Stimulated activated CD8-positive, alpha-beta memory T cell treated with anti-CD3 and anti-CD28 coated beads, Interleukin-7, amount 100 ng/mL, for 24 hours (primary cell): ENCODE results near the gene LGR6.
"Not testable (repeated sequence)": the region's sequence is repeated elsewhere in the genome, so short reads cannot be mapped to it uniquely, and the experiment has no call there.

Experiments used
- DNase-seq: peaks from one replicate; pipeline ENCODE4 v3.0.0-alpha.2; 2020; ENCODE audit warnings: low read depth

LGR6 gene, protein sequence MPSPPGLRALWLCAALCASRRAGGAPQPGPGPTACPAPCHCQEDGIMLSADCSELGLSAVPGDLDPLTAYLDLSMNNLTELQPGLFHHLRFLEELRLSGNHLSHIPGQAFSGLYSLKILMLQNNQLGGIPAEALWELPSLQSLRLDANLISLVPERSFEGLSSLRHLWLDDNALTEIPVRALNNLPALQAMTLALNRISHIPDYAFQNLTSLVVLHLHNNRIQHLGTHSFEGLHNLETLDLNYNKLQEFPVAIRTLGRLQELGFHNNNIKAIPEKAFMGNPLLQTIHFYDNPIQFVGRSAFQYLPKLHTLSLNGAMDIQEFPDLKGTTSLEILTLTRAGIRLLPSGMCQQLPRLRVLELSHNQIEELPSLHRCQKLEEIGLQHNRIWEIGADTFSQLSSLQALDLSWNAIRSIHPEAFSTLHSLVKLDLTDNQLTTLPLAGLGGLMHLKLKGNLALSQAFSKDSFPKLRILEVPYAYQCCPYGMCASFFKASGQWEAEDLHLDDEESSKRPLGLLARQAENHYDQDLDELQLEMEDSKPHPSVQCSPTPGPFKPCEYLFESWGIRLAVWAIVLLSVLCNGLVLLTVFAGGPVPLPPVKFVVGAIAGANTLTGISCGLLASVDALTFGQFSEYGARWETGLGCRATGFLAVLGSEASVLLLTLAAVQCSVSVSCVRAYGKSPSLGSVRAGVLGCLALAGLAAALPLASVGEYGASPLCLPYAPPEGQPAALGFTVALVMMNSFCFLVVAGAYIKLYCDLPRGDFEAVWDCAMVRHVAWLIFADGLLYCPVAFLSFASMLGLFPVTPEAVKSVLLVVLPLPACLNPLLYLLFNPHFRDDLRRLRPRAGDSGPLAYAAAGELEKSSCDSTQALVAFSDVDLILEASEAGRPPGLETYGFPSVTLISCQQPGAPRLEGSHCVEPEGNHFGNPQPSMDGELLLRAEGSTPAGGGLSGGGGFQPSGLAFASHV

DNA sequence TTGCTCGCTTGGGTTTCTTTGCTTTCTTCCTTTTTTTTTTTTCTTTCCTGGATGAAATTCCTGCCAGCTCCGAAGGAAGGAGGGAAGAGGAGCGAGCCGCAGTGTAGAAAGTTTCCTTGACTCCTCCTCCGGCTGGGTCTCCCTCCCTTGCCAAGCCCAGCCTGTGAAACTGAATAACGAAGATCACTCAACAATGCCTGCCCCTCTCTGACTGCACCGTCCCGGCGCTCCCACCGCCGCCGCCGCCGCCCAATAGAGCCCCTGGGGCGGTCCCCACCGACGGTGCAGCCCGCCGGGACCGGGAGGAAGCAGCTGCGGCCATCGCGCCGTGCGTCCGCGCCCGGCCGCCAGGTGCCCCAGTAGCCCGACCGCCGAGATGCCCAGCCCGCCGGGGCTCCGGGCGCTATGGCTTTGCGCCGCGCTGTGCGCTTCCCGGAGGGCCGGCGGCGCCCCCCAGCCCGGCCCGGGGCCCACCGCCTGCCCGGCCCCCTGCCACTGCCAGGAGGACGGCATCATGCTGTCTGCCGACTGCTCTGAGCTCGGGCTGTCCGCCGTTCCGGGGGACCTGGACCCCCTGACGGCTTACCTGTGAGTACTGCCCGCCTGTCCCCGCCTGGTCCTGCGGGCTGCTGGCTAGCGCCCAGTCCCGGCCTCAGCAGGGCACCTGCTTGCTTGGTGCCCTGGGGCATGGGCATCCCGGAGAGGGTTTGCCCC, at the start of gene LGR6:
Gene LGR6, plus strand, starts transcription at position 186 of the 714 bp plus-strand sequence. Its CDS starts 191 bp downstream, at position 377.
- no peak for DNase-seq

DNA sequence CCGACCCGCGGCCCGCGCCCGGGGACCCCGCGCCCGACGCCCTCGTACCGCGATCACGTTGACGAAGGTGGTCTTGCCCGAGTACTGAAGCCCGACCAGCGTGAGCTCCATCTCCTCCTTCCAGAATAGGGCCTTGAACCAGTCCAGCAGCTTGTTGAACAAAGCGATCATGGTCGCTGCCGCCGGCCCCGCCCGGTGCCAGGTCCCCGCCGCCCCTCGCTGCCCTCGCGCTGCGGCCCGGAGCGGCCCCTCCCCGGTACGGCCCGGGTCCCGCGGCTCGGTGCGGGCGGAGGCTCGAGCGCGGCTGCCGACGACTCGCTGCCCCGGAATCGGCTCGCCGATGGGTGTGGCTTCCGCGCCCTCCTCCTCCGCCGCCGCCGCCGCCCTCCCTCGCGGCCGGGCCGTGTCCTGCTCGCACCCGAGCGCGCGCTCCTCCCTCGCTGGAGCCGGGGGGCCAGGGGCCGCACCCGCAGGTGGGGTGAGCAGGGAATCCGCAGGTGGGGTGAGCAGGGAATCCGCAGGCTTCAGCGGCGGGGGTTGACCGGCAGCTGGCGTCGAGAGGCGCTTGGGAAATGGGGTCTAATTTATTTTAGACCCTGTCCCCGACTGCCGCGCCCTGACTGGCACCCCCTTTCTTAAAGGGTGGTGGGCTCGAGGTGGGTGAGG, 49.1 kb upstream of the LGR6 start, which contains the start of gene ARL8A:
Gene ARL8A, minus strand, starts transcription at position 336 of the 666 bp plus-strand sequence. Its CDS starts 165 bp downstream, at position 171.
- DNase-seq, result no peak

DNA sequence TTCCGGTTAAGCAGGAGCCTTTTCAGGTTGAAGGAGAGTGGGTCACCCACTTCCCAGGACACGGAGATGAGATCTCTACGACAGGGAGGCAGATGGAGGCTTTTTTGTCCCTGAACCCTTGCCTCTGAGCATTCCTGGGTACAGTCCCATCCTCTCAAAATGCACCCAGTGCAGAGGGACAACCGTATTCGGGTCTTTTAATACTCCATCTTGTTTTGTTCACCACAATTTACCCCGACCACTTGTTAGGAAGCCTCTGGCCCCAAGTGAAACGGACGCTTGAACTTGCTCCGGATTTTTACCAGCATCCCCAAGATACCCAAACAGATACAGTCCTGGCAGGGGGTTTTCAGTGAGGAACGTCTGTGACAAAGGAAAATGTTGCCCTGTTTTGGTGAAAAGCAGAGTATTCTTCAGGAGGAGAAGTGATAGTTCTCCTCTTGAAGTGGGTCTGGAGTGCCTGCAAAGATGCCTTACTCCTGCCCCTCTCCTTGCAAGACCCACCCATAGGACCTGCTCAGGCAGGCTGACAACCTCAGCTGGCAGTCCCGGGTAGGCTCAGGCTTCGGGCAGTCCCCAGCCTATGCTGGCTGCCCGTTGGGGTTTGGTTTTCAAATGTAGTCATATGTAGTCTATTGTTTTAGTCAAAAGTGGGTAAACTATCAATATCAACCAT, 48.4 kb upstream of the LGR6 start:
- no peak for DNase-seq

DNA sequence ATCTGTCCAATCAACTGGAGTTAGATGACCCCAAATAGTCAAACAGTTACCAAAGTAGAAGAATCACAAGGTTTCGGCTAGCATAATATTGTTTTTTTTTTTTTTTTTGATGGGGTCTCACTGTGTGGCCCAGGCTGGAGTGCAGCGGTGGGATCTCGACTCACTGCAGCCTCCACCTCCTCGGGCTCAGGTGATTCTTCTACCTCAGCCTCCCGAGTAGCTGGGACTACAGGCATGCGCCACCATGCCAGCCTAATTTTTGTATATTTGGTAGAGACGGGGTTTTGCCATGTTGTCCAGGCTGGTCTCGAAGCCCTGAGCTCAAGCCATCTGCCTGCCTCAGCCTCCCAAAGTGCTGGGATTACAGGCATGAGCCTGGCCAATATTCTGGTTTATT, 47.9 kb upstream of the LGR6 start:
- not testable (repeated sequence) for DNase-seq

DNA sequence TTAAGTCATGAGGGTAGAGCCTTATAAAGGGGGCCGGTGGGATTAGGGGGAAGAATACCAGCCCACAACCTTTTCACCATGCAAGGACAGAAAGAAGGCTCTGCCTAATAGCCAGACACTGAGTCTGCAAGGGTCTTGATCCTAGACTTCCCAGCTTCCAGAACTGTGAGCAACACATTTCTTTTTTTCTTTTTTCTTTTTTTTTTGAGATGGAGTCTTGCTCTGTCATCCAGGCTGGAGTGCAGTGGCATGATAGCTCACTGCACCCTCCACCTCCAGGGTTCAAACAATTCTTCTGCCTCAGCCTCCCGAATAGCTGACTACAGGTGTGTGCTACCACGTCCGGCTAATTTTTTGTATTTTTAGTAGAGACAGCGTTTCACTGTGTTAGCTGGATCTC, 47.3 kb upstream of the LGR6 start:
- DNase-seq, result no peak

DNA sequence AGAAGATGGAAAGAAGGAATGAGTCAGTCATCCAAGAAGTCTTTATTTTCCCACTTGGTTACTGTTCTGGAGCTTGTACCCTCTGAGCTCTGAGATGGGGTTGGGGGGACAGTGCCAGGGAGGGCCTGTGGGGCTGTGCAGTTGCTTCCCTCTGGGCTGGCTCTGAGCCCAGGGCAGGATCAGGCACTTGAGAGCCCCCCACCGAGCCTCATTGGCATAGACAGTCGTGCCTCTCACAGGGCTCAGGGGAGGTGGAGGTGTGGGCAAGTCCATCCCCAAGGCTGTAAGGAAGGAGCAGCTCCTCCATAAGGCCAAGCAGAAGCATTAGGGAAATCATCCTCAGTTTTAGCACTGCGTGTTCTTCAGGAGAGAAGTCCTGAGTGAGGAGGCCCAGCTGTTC, 46.6 kb upstream of the LGR6 start:
- no peak for DNase-seq

DNA sequence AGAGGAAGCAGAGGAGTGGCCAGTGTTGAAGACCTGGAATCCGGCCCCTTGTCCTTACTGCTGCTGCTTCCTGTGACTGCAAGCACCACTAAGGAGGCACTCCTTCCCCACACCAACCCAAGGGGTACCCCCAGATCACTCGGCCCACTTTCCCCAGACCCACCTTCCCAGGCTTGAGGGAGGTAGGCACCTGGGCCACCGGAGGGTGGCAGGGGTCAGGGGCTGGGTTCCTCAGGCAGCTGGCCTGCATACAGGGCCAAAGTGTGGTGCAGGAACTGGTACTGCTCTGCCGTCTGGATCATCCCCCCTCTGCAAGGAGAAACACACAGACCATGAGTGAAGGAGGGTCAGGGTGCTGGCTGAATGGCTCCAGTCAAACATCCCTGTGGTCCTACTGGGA, 45.2 kb upstream of the LGR6 start:
- no peak for DNase-seq

DNA sequence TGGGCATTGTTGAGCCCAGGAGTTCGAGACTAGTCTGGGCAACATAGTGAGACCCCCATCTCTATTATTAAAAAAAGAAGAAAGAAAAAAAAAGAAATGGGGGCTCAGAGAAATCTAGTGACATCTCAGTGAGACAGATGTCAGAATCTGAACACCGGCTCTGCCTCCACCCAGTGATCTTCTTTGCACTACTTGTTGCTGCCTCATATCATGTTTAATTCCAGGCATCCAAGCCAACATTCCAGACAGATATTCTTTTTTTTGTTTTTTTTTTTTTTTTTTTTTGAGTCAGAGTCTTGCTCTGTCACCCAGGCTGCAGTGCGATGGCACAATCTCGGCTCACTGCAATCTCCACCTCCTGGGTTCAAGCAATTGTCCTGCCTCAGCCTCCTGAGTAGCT, 44.0 kb upstream of the LGR6 start:
- DNase-seq, result no peak

DNA sequence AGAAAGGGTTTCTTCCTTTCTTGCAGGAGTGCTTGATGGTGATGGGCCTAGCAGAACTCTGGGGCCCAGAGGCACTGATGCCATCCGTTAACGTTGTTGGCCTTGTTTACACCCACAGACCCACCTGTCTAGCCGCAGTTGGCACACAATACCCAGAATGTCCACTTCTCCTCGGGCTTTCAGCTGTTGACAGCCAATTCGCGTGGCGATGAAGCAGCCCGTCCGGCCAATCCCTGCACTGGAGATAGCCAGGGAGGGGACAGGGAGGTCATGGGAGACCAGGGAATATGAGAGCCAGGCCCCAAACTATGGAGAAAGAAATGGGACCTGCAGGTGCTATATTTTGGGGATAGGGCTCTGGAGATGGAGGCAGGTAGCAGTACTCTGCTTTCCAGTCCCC, 43.4 kb upstream of the LGR6 start:
- no peak for DNase-seq

DNA sequence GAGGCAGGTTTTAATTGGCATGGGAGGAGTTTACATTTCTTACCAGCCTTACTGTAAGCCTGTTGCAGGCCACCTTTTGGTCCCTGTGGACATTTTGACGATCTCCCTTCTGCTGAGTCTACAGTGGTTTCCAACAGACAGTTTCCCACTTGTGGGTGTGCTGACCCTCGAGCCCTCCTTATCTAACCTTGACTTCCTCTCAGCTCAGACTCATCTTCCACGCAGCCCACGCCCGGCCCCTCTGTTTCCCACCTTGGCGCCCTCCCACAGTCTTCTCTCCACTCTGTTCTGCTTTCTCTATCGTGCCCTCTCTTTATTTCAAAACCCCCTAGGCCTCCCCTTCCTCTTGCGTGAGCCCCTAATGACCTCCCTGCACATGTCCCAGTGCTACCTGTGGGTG, 43.0 kb upstream of the LGR6 start:
- DNase-seq, result no peak

DNA sequence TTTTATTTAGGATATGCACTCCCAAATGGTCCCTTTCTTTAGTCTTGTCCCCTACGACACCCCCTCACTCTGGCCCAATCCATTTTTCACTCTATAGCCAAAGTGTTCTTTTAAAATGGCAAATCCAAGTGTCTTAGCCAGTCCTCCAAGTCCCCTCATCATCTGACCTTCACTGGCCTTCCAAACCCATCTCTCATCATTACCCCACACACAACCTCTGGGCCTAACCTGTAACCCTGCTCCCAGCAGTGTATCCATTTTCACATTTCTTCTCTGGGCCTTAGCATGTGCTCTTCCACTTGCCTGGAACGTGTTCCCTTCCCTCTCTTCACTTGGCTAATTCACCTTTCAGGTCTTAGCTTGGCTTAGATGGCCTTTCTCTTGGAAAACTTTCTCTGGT, 42.6 kb upstream of the LGR6 start:
- no peak for DNase-seq

DNA sequence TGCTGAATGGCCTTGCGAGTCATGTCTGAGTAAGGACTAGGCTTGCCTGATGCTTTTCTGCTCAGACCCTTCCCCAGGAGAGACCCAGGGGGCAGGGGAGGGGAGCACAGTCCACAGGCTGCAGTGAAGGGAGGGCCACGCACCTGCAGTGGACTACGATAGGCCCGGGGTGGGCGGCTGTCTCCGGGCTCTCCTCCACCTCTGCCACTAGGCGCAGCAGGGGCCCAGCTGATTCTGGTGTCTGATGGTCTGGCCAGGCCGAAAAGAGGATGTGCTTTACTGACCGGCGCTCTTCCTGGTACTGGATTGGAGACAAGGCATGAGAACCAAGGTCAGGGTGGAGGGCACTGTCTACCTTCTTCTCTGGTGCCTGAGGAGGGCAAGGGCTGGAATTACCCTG, 41.2 kb upstream of the LGR6 start:
- no peak for DNase-seq

DNA sequence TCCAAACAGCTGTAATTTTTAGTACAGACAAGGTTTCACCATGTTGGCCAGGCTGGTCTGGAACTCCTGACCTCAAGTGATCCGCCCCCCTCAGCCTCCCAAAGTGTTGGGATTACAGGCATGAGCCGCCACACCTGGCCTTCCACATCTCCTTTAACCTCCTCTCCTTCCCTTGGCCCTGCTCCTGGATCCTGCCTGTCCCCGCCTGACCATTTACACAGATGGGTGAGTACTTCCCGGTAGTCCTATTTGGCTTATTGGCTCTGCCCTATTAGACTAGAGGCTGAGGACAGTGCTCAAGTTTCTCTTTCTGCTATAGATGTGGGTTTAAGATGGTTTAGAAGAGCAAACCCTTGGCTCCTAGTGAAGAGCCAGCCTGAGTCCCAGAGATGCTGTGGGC, 40.3 kb upstream of the LGR6 start:
- no peak for DNase-seq

DNA sequence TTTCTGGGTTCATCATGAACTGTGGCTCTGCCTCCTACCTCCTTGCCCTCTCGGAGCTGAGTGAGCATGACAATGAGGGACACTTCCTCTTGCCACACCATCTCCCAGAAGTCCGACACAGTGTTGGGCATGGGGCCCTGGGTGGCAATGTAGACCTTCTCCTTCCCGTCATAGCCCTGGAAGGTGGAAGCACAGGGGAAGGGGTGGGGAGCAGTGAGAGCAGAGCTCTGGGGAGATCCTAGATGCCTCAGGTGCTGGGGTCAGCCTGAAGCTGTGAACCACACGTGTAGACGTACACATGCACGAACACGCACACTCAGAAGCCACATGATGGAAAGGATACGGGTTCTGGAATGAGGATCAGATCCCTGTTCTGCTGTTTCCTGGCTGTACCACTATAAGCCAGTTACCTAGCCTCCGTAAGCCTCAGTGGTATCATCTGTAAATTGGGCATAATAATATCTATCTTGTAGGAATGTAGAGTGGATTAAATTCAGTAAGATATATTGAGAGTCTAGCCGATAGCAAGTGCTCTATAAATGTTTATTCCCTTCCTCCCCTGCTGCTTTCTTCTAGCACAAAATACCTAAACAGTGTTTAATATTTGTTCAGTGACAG, 39.3 kb upstream of the LGR6 start:
- no peak for DNase-seq

DNA sequence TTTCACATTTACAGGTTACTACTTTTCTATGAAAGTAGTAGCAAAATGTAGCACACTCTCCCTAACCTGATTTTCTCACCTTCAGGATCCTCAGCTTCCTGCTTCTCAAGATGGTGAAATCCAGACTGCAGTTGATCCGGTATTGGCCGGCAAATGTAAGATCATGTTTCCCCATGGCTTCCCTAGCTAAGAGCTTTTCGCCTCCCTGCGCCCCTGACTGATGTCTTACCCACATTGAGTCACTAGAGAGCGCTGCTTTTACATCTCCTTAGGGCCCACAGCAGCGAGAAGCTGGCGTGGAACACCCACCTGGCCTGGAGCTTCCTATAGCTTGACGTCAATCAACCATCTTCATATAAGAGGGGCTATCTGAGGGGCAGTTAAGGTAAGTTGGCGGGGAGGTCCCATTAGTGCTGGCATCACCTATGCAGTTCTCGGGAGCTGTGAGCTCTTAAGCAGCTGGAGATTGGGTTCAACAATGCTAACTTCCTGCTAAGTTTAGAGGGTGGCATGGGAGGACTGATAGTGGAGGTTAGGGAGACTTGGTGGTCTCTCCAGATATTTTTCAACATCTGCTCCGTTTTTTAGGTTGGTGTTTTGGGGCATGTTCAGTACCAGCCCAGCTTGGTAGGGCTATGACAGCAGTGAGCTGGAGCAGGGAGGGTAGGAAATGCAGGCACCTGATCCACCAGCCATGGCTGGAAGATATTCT, 38.7 kb upstream of the LGR6 start:
- no peak for DNase-seq

DNA sequence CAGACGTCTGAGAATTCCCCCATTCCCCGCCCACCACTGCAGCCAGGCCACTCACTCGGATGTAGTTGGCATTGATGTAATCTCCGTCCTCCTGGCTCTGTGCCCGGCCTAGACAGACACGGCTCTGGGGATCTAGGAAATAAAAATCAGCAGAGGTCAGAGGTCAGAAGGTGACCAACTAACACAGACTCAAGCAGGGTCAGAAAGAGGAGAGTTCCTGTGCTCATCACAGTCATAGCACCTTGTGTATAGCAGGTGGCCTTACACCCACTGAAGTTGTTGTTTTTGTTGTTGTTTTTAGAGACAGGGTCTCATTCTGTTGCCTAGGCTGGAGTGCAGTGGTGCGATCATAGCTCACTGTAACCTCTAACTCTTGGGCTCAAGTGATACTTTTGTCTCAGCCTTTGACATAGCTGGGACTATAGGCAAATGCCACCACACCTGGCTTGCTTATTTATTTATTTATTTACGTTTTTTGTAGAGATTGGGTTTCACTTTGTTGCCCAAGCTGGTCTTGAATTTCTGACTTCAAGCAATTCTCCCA, 38.0 kb upstream of the LGR6 start:
- no peak for DNase-seq

DNA sequence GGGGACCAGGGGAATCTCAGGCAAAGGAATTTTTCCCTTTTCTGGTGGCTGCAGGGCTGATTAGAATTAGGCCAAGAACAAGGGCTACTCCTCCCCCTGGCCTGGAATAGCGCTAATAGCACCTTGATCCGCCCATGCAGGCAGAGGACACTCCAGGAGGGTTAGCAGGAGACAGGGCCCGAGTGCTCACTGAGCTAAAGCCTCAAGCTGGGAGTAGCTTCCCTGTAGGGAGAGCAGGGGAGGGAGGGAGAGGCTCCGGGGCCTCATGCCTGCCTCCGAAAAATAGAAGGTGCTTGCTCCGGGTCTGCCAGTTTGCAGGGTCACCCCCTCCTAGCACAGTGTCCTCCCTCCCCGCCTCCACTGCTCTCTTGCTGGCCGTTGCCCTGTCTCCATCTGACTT, 37.0 kb upstream of the LGR6 start:
- no peak for DNase-seq

DNA sequence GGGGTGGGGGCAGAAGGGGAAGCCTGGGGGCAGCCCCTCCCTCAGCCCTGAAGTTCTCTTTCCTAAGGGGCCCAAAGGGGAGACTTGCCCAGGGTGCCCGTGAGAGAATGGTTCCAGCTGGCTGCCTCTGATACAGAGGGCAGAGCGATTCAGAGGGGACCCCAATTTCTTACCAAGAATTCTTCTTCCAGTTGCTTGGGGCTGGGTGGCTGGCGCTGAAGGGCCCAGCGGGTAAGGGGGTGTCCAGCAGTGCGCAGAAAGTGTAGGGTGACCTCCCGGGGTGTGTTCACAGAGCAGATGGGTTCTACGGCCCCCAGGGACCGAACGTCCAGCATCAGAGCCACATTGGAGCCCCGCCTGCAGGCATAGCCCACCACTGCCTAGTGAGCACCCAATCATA, 35.7 kb upstream of the LGR6 start:
- no peak for DNase-seq

DNA sequence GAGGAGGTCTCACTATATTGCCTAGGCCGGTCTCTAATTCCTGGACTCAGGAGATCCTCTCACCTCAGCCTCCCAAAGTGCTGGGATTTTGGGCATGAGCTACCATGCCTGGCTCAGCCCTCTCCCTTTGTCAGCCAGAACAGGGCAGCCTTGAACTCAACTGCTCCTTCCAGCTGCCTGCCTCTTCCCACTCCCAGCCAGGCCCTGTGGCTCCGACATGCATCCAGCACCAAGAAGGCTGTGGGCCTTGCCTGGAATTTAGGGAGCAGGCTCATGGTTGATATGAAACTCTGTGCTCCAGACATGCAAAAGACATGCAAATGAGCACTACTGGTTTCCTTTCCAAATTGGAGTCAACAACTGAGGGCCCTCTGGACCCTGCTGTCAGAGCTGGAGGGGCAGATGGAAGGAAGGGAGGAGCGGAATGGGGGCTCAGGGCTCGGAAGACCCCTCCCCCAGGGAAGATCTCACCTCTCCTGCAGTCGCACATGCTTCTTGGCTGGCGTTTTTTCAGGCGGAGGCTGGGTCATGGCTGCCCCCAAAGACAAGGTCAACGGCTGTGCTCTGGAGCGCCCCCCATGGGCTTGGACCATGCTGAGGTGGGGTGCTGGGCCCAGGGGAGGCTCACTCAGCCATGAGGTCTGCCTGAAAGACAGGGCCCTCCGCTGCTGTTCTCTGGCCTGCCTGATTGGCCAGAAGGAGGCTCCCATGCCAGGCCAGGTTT, 34.6 kb upstream of the LGR6 start:
- DNase-seq, result no peak
